ENCODE measurements around the gene RNF169. TPM values are rescaled to one million over a fixed set of nuclear protein-coding genes. Genes with fewer than 3 reads are reported as not detected.

The RNF169 gene
- total RNA-seq, 1 experiment from 2014 or later: 19.7 TPM

GRCh38 chr11:74739546-74740270, 8.9 kb upstream of the RNF169 start:
- BruUV-seq (replicated peaks): no TSS peak
- peak; percentile 80 for DNase-seq (ENCODE audit: low spot score)
- intact Hi-C loops (cut with micrococcal nuclease; ENCODE audit: unreplicated experiment): loop anchor here (1.0 kb wide), 1 partner anchor 37 kb away; no protein-coding TSS in a partner anchor
- ChIA-PET POLR2A (ENCODE audit: low non-redundant PET) (no interaction called here), CTCF (interaction anchor here (1.0 to 2.1 kb wide), 5 partner anchors 8 to 290 kb away, joined by 3 to 35 read pairs (median 4); no protein-coding TSS in a partner anchor)
- H3K27me3 ChIP-seq (replicated peaks; ENCODE audit: insufficient read depth, low read depth, low read length, poor library complexity): peaks cover 10% of the 10 kb centered on the region
- no peaks in the 10 kb centered on the region for H3K36me3 ChIP-seq (ENCODE audit: insufficient read depth, low read length, poor library complexity, severe bottlenecking)
- H3K9me3 ChIP-seq (ENCODE audit: low read depth, low read length, poor library complexity, severe bottlenecking): no peaks in the 10 kb centered on the region
- H3K4me3 ChIP-seq (ENCODE audit: low read depth, low read length, poor library complexity, severe bottlenecking): no peak overlapping the region
- H3K27ac ChIP-seq (ENCODE audit: low read depth, low read length, poor library complexity, severe bottlenecking): no peak overlapping the region
- TF ChIP-seq EZH2 (IDR thresholded peaks at IDR 0.05; ENCODE audit: borderline replicate concordance, low read depth, low read length, poor library complexity, severe bottlenecking) (no peak), CTCF (conservative IDR thresholded peaks at IDR 0.05; ENCODE audit: low read depth, low read length) (peak; percentile 98)
- H3K4me1 ChIP-seq (ENCODE audit: insufficient read depth, low read length, poor library complexity, severe bottlenecking): no peaks in the 10 kb centered on the region

- Histone ChIP-seq H3K27me3 (replicated peaks; ENCODE audit: insufficient read depth, low read depth, low read length, poor library complexity) (no peaks in the 10 kb centered on the region), H3K4me1 (ENCODE audit: insufficient read depth, low read length, poor library complexity, severe bottlenecking) (no peaks in the 10 kb centered on the region), H3K27ac (ENCODE audit: low read depth, low read length, poor library complexity, severe bottlenecking) (no peak overlapping the region), H3K4me3 (ENCODE audit: low read depth, low read length, poor library complexity, severe bottlenecking) (no peak overlapping the region), H3K9me3 (ENCODE audit: low read depth, low read length, poor library complexity, severe bottlenecking) (no peaks in the 10 kb centered on the region), H3K36me3 (ENCODE audit: insufficient read depth, low read length, poor library complexity, severe bottlenecking) (no peaks in the 10 kb centered on the region)
- CTCF ChIA-PET: no interaction called here
- BruUV-seq (replicated peaks): no TSS peak
- TF ChIP-seq EZH2 (IDR thresholded peaks at IDR 0.05; ENCODE audit: borderline replicate concordance, low read depth, low read length, poor library complexity, severe bottlenecking) (no peak), CTCF (conservative IDR thresholded peaks at IDR 0.05; ENCODE audit: low read depth, low read length) (no peak)
- intact Hi-C loops (cut with micrococcal nuclease; ENCODE audit: unreplicated experiment): no loop called here
- POLR2A ChIA-PET (ENCODE audit: low non-redundant PET): no interaction called here
- no peak for DNase-seq (ENCODE audit: low spot score)
Observed at GRCh38 chr11:74742070-74742469, 6.6 kb upstream of the RNF169 start.

- Histone ChIP-seq H3K27ac (ENCODE audit: low read depth, low read length, poor library complexity, severe bottlenecking) (no peak overlapping the region), H3K4me3 (ENCODE audit: low read depth, low read length, poor library complexity, severe bottlenecking) (no peak overlapping the region), H3K9me3 (ENCODE audit: low read depth, low read length, poor library complexity, severe bottlenecking) (no peaks in the 10 kb centered on the region), H3K36me3 (ENCODE audit: insufficient read depth, low read length, poor library complexity, severe bottlenecking) (no peaks in the 10 kb centered on the region), H3K4me1 (ENCODE audit: insufficient read depth, low read length, poor library complexity, severe bottlenecking) (peaks cover 5% of the 10 kb centered on the region), H3K27me3 (replicated peaks; ENCODE audit: insufficient read depth, low read depth, low read length, poor library complexity) (no peaks in the 10 kb centered on the region)
- CTCF ChIA-PET: interaction anchor here (1.0 to 1.5 kb wide), 2 partner anchors 41 to 43 kb away, joined by 3 to 5 read pairs; no protein-coding TSS in a partner anchor
- intact Hi-C loops (cut with micrococcal nuclease; ENCODE audit: unreplicated experiment): no loop called here
- TF ChIP-seq EZH2 (IDR thresholded peaks at IDR 0.05; ENCODE audit: borderline replicate concordance, low read depth, low read length, poor library complexity, severe bottlenecking) (no peak), CTCF (conservative IDR thresholded peaks at IDR 0.05; ENCODE audit: low read depth, low read length) (no peak)
- no peak for DNase-seq (ENCODE audit: low spot score)
- POLR2A ChIA-PET (ENCODE audit: low non-redundant PET): no interaction called here
- no TSS peak for BruUV-seq (replicated peaks)
Observed at GRCh38 chr11:74743640-74744039, 5.0 kb upstream of the RNF169 start.
